Measurements from ENCODE around the gene S1PR1. TPM values are rescaled to one million over a fixed set of nuclear protein-coding genes. Genes with fewer than 3 reads are reported as not detected.
A peak's percentile ranks its signal among the peaks of the same experiment; 100 is the strongest.

Gene S1PR1
- total RNA-seq, 4 donors from 2014 or later = 28.8 to 54.3 (median 47.5) TPM

DNA sequence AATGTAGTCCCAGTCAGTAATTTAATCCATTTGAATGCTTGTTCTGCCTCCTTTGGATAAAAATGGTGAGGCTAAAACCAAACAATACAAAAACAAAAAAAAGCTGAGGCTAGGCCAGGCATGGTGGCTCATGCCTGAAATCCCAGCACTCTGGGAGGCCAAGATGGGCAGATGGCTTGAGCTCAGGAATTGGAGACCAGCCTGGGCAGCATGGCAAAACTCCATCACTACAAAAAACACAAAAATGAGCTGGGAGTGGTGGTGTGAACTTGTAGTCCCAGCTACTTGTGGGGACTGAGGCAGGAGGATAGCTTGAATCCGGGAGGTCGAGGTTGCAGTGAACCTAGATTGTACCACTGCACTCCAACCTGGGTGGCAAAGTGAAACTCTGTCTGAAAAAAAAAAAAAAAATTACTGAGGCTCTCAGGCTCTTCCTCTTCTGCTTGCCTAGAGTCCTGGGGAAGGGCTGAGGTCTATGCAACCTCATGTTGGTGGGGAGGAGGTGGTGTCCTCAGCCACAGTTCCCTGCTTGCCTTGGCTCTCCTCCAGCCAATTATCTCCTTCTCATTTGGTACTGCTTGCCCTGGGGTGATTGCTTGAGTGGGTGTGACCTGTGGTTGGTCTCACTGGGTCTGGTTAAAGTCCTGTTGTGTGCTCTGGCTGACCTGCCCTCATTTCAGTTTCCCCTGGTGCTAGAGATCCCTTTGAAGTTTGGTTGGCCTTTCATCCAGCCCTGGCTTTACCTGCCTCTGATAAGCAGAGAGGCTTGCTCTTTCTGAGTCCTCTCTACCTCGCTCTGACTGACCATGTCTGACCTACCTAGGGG is 20.9 kb downstream of the S1PR1 start:
- in situ Hi-C loops (cut with MboI; ENCODE audit: low sequenced_read_pairs in 4 of 4) = no loop called here
- Histone ChIP-seq H3K27me3 (no peaks in the 10 kb centered on the region), H3K4me3 (no peak overlapping the region), H3K27ac (no peak overlapping the region), H3K4me1 (peaks cover 0 to 7% of the 10 kb centered on the region in 2 donors), H3K9me3 (no peaks in the 10 kb centered on the region), H3K36me3 (no peaks in the 10 kb centered on the region)
- intact Hi-C loops (cut with DNase I; ENCODE audit: low total_unique reads) = no loop called here
- TF ChIP-seq POLR2A (IDR thresholded peaks at IDR 0.05) = no peak
- TF ChIP-seq, protein P1, sequence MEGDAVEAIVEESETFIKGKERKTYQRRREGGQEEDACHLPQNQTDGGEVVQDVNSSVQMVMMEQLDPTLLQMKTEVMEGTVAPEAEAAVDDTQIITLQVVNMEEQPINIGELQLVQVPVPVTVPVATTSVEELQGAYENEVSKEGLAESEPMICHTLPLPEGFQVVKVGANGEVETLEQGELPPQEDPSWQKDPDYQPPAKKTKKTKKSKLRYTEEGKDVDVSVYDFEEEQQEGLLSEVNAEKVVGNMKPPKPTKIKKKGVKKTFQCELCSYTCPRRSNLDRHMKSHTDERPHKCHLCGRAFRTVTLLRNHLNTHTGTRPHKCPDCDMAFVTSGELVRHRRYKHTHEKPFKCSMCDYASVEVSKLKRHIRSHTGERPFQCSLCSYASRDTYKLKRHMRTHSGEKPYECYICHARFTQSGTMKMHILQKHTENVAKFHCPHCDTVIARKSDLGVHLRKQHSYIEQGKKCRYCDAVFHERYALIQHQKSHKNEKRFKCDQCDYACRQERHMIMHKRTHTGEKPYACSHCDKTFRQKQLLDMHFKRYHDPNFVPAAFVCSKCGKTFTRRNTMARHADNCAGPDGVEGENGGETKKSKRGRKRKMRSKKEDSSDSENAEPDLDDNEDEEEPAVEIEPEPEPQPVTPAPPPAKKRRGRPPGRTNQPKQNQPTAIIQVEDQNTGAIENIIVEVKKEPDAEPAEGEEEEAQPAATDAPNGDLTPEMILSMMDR (IDR thresholded peaks at IDR 0.05 in 4 of 5, conservative IDR thresholded peaks at IDR 0.05 in 1 of 5) = no peak
- DNase-seq = no peak
- no peak for ATAC-seq

DNA sequence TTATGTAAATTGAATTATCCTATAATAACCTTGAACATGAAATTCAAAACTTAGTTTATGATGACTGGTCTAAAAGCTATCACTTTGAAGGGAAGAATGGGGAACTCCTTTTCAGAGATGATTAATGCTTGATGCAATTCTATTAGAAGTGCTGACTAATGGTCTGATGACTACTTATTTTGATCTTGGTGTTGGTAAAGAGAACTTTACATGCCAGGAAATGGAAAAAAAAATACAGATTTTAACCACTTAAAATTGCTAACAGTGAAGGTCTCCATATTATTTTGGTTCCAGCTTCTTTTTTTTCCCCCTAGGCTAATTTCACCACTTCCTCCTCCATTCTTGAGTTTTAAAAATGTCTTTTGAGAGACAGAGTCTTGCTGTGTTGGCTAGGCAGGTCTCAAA is 22.9 kb downstream of the S1PR1 start:
- in situ Hi-C loops (cut with MboI; ENCODE audit: low sequenced_read_pairs in 4 of 4) (no loop called here), intact Hi-C loops (cut with DNase I; ENCODE audit: low total_unique reads) (no loop called here)
- H3K27ac ChIP-seq = no peak overlapping the region
- TF ChIP-seq, protein P1 (IDR thresholded peaks at IDR 0.05 in 4 of 5, conservative IDR thresholded peaks at IDR 0.05 in 1 of 5) = no peak
- no peak for TF ChIP-seq POLR2A (IDR thresholded peaks at IDR 0.05)
- no peaks in the 10 kb centered on the region for H3K27me3 ChIP-seq
- no peak overlapping the region for H3K4me3 ChIP-seq
- H3K9me3 ChIP-seq = no peaks in the 10 kb centered on the region
- peaks cover 0 to 11% of the 10 kb centered on the region in 2 donors for H3K4me1 ChIP-seq
- ATAC-seq = peak in 1 of 2 donors; percentile 26
- DNase-seq = no peak
- H3K36me3 ChIP-seq = no peaks in the 10 kb centered on the region

DNA sequence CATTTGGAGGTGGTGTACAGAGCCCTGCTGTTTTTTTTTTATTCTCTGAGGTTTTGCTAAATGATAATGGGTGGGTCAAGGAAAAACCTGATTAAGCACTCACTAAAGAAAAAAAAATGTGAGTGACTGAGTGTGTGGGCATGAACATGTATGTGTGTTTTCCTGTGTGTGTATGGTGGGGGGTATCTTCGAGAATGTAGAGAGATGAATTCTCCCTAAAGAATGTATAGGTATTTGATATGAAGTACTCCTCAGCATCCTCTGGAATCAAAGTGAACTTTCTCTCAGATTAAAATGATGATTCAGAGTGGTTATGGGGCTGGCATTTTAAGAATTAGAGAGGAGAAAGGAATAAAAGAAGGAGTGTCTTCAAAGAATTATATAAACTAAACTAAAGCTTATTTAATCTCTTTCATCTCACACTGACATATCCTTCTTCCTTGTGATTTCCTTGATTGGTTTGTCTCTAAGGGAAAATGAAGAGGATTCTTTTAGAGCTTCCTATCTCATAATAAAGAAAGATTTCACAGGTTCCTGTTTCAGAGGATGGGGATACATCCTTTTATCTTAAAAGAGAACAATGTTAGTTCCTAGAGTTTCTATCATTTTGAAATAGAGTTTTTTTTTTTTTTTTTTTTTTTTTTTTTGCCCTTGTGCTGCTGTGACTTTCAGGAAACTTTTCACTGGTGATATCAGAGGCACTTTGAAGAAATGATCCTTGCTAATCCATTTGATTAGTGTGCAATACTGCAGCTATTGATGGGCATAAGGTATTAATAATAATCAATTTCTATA is 23.9 kb downstream of the S1PR1 start:
- TF ChIP-seq, protein P1 (IDR thresholded peaks at IDR 0.05 in 4 of 5, conservative IDR thresholded peaks at IDR 0.05 in 1 of 5) = no peak
- TF ChIP-seq POLR2A (IDR thresholded peaks at IDR 0.05) = no peak
- no peak overlapping the region for H3K27ac ChIP-seq

DNA sequence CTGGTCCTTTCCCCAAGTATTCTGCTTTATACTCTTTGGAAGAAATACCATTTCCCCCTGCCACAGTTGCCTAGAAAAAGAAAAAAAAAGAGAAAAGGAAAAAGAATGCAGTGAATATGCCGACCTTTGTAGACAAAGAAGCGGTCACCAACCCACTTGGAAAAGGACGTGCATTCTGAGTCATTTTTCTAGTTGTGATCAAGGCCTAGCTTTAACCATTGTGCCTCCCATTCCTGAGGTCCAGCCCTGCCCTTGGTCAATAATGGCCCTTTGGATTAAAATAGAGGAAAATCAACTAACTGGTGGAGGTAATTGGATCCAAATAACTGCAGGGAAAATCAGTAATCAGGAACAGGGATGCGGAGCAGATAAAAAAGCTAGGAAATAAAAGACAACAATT is 24.8 kb downstream of the S1PR1 start:
- TF ChIP-seq POLR2A (IDR thresholded peaks at IDR 0.05) = no peak
- TF ChIP-seq, protein P1 (IDR thresholded peaks at IDR 0.05 in 4 of 5, conservative IDR thresholded peaks at IDR 0.05 in 1 of 5) = no peak
- H3K27me3 ChIP-seq = no peaks in the 10 kb centered on the region
- no peak overlapping the region for H3K27ac ChIP-seq
- no peak overlapping the region for H3K4me3 ChIP-seq
- intact Hi-C loops (cut with DNase I; ENCODE audit: low total_unique reads) (no loop called here), in situ Hi-C loops (cut with MboI; ENCODE audit: low sequenced_read_pairs in 4 of 4) (no loop called here)
- H3K9me3 ChIP-seq = no peaks in the 10 kb centered on the region
- peaks cover 0 to 11% of the 10 kb centered on the region in 2 donors for H3K4me1 ChIP-seq
- DNase-seq (no peak), ATAC-seq (no peak)
- no peaks in the 10 kb centered on the region for H3K36me3 ChIP-seq

More for the DNA sequence above, 23.9 kb downstream of the S1PR1 start:
- DNase-seq (no peak), ATAC-seq (no peak)
- peaks cover 0 to 11% of the 10 kb centered on the region in 2 donors for H3K4me1 ChIP-seq
- no peaks in the 10 kb centered on the region for H3K9me3 ChIP-seq
- H3K27me3 ChIP-seq = no peaks in the 10 kb centered on the region
- H3K36me3 ChIP-seq = no peaks in the 10 kb centered on the region
- H3K4me3 ChIP-seq = no peak overlapping the region
- in situ Hi-C loops (cut with MboI; ENCODE audit: low sequenced_read_pairs in 4 of 4) (no loop called here), intact Hi-C loops (cut with DNase I; ENCODE audit: low total_unique reads) (no loop called here)

Measured in gastrocnemius medialis (tissue), 4 donors.